Natural killer cell treated with Interleukin-12 subunit alpha and Interleukin-12 subunit beta and Interleukin-15 and Interleukin-18, amount 100 ng/mL, for 72 hours (primary cell): ENCODE results near the gene RNF41. TPM values are rescaled to one million over a fixed set of nuclear protein-coding genes. Genes with fewer than 3 reads are reported as not detected.
A peak's percentile ranks its signal among the peaks of the same experiment; 100 is the strongest.
"Not testable (repeated sequence)": the region's sequence is repeated elsewhere in the genome, so short reads cannot be mapped to it uniquely, and the experiment has no call there.

Experiments used
- ATAC-seq, 2 donors: fragments of 150-1000 bp; cut with Tn5 transposase in 1 of 2; sonication (Bioruptor Pico), chemical (Tn5 transposase) in 1 of 2; 2 replicates each; pipeline ENCODE4 v1.10.0; 2021
- DNase-seq: peaks from one replicate; pipeline ENCODE4 v3.0.0; 2022; ENCODE audit warnings: low spot score
- H3K27ac Mint-ChIP-seq, 2 donors: 1 replicate in 1 of 2; 2 replicates in 1 of 2; pipeline ENCODE4 v1.8.0; 2022; ENCODE audit warnings: mixed read lengths in 2 of 2, mild to moderate bottlenecking in 1 of 2, moderate library complexity in 1 of 2
- H3K27me3 Mint-ChIP-seq, 2 donors: 1 replicate in 1 of 2; 2 replicates in 1 of 2; pipeline ENCODE4 v1.8.0; 2022; ENCODE audit warnings: mixed read lengths in 2 of 2
- H3K36me3 Mint-ChIP-seq: one replicate; pipeline ENCODE4 v1.8.0; 2022; ENCODE audit warnings: mixed read lengths
- H3K4me1 Mint-ChIP-seq, 2 donors: 1 replicate in 1 of 2; 2 replicates in 1 of 2; pipeline ENCODE4 v1.8.0; 2022; ENCODE audit warnings: low read depth in 2 of 2, mixed read lengths in 2 of 2, mild to moderate bottlenecking in 1 of 2
- H3K4me3 Mint-ChIP-seq: one replicate; pipeline ENCODE4 v1.8.0; 2022; ENCODE audit warnings: mixed read lengths
- H3K9me3 Mint-ChIP-seq: 2 replicates; pipeline ENCODE4 v1.8.0; 2022; ENCODE audit warnings: mixed read lengths
- total RNA-seq, 2 donors: library from RNA; stranded (reverse); gene quantifications; one replicate each; pipeline ENCODE4 v1.2.3, GENCODE V29; 2022

The RNF41 gene
- total RNA-seq, 2 donors from 2014 or later = 34.1 to 48.8 TPM

DNA sequence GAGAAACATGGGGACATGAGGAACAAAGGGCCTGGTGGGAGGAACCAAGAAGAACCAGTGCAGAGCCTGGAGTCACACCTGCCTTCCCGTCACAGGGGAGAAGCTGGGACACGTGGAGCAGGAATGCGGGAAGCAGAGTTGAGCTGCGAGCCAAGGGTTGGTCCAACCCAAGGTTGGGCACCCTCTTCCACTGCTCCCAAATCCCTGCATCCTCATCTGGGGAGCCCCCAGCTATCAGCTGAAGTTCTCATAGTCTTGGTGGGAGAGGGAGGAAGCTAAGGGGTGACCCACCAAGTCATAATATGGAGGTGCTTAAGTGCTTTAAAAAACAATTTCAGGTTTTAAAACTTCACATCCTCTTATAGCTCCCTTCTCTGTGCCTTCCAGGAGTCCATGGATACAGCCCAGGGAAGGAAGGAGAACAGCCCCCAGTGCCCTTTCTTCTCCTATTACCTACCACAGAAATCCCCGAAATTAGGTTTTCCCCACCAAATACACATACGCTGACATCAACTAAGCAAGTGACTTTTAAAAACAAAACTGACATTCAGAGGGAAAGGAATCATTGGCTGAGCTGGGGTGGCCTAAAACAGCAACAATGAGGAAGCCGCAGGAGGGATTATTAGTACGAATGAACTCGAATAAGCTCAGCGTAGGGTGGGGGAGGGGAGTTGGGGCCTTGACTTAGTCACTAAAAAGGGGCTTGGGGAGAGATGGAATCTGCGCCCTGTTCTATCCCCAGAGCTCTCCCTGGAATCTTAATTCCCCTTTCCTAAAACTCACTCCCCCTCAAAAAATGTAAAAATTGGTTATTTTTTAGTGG, 59.0 kb downstream of the RNF41 start:
- ATAC-seq (no peak), DNase-seq (no peak)
- H3K9me3 Mint-ChIP-seq = no peaks in the 10 kb centered on the region
- no peak overlapping the region for H3K4me3 Mint-ChIP-seq
- H3K27me3 Mint-ChIP-seq = no peaks in the 10 kb centered on the region
- H3K27ac Mint-ChIP-seq = peak overlapping the region; percentile 39 to 98
- H3K36me3 Mint-ChIP-seq = peaks cover 39% of the 10 kb centered on the region
- H3K4me1 Mint-ChIP-seq = peaks cover 30 to 44% of the 10 kb centered on the region in 2 donors

DNA sequence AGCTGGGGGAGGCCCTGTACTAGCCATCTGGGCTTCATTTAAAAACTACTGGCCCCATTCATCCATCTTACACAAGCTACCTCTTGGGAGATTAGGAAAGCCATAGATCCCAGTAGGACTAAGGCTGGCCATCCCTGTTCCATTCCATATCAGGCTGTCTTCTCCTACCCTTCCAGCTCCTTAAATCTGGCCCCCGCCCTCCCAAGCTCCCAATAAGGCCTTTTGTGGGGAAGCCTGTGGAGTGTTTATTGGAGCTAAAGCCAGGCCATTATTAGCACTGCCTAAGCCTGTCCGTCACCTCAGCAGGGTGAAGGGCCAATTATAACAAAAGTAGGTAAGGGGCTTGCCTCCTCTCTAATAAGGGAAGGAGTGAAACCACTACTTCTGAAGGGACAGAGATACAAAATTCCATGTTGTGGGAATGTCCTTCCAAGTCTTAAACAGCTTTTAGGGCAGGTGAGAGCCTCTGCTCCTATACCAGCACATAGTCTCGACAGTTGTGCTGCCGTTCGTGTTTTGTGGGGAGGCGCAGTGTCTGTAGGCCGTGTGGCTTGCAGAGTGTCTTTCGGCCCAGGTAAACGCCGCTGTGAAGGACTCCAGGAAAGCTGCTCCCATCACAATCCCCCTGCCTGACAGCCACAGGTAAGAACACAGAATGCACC, 59.9 kb downstream of the RNF41 start:
- peak overlapping the region; percentile 100 for H3K4me3 Mint-ChIP-seq
- H3K4me1 Mint-ChIP-seq = peaks cover 37 to 46% of the 10 kb centered on the region in 2 donors
- no peak for ATAC-seq
- H3K27me3 Mint-ChIP-seq = no peaks in the 10 kb centered on the region
- peak overlapping the region; percentile 94 to 98 for H3K27ac Mint-ChIP-seq
- DNase-seq = no peak
- no peaks in the 10 kb centered on the region for H3K9me3 Mint-ChIP-seq
- peaks cover 35% of the 10 kb centered on the region for H3K36me3 Mint-ChIP-seq

DNA sequence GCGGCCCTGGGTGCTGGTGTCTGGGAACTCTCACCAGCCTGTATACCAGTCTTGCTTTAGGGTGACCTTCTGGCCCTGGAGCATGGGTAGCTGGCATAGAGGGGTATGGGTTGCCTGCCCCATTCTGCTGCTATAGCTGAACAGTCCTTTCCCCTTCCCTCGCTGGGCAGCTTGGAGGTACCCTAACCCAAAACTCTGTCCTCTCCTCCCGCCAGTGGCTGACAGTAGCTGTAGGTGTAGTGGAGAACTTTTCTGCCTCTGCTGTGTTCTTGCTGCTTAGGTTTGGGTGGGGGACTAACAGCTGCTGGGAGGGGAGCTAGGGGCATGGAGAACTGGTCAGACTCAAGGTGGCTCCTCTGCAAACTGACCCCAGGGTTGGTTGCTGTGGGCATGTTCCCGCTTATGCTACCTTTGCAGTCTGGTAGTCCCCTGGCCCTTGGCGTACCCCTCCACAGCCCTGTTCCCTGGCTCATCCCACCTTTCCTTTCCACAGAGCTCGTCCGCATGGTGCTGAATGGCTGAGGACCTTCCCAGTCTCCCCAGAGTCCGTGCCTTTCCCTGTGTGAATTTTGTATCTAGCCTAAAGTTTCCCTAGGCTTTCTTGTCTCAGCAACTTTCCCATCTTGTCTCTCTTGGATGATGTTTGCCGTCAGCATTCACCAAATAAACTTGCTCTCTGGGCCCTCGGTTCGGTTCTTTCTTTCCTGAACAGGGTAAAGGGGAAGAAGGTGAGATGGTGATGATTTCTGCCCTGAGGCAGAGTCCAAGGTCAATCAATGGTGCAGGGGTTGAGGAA, 60.6 kb downstream of the RNF41 start:
- Mint-ChIP-seq H3K27ac (peak overlapping the region; percentile 94 to 98), H3K27me3 (no peaks in the 10 kb centered on the region), H3K4me3 (peak overlapping the region; percentile 100), H3K4me1 (peaks cover 37 to 46% of the 10 kb centered on the region in 2 donors), H3K36me3 (peaks cover 35% of the 10 kb centered on the region), H3K9me3 (no peaks in the 10 kb centered on the region)
- no peak for ATAC-seq
- no peak for DNase-seq

DNA sequence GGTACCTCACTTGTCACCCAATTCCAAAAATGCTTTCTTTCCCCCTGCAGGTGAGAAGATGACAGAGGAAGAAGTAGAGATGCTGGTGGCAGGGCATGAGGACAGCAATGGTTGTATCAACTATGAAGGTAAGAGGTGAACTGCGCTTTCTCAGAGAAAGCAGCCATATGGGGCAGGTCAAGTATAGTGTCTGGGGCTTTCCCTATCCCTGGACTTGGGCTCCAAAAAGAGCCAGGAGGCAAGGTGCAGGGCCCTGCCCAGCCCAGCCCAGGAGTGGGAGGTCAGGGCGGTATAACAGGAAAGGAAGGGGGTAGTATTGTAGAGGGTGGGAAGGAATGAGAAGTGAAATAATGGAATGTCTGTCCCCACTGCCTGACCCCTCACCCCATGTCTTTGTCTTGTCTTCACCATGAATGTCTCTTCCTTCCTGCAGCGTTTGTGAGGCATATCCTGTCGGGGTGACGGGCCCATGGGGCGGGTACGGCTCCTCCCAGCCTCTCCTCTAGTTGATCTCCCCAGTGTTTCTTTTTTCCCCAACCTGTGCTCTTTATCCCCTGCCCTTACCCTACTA, 61.4 kb downstream of the RNF41 start:
- peaks cover 42 to 50% of the 10 kb centered on the region in 2 donors for H3K4me1 Mint-ChIP-seq
- H3K4me3 Mint-ChIP-seq = peak overlapping the region; percentile 100
- peak overlapping the region; percentile 94 to 98 for H3K27ac Mint-ChIP-seq

DNA sequence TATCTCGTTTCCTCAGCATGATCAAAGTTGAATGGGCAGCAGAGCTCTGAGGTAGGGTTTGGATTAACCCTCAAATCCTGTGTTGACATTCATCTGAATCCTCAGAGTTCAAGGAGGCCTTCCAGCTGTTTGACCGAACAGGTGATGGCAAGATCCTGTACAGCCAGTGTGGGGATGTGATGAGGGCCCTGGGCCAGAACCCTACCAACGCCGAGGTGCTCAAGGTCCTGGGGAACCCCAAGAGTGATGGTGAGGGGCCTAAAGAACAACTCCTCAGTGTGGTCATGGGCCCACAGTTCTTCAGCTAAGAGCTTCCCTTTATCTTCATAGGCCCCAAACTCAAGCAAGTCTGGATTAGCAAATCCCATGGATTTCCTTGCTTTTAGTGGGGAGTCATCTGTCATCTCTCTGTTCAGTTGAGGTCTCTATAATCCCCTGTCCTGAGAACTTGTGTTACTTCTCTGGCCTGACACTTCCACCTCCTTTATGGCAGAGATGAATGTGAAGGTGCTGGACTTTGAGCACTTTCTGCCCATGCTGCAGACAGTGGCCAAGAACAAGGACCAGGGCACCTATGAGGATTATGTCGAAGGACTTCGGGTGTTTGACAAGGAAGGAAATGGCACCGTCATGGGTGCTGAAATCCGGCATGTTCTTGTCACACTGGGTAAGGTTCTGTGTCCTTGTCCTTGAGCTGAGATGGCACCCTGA, 62.1 kb downstream of the RNF41 start:
- H3K4me3 Mint-ChIP-seq = peak overlapping the region; percentile 100
- H3K36me3 Mint-ChIP-seq = peaks cover 35% of the 10 kb centered on the region
- H3K27me3 Mint-ChIP-seq = no peaks in the 10 kb centered on the region
- DNase-seq = no peak
- no peaks in the 10 kb centered on the region for H3K9me3 Mint-ChIP-seq
- H3K4me1 Mint-ChIP-seq = peaks cover 42 to 52% of the 10 kb centered on the region in 2 donors
- peak overlapping the region; percentile 94 to 98 for H3K27ac Mint-ChIP-seq
- no peak for ATAC-seq

More for the DNA sequence above, 61.4 kb downstream of the RNF41 start:
- Mint-ChIP-seq H3K9me3 (no peaks in the 10 kb centered on the region), H3K27me3 (no peaks in the 10 kb centered on the region), H3K36me3 (peaks cover 35% of the 10 kb centered on the region)
- ATAC-seq (peak in 1 of 2 donors; percentile 70), DNase-seq (no peak)

DNA sequence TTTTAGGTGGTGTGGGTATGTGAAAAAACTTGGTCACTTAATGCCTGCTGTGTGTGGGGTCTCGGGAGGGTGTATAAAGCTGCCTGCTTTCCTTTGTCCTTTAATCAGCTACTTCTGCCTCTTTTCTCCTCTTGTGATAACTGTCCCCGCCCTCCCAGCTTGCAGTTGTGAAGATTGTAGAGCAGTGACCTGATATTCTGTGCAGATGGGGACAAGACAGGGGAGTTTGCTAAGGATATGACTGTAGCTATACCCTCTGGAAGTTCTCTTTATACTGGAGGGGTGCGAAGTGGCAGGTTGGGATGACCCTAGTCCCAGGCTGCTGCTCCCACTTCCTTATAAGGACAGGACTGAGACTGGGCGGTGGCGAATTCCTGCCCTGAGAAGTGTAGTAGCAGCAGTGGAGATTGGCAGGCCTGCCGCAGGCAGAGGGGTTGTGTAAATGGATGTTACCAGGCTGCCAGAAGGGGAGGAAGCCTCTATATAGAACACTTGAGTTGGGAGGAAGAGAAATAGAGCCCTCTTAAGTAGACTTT, 62.7 kb downstream of the RNF41 start:
- DNase-seq (no peak), ATAC-seq (peak in 1 of 2 donors; percentile 1)
- H3K36me3 Mint-ChIP-seq = peaks cover 35% of the 10 kb centered on the region
- peak overlapping the region; percentile 94 to 98 for H3K27ac Mint-ChIP-seq
- H3K9me3 Mint-ChIP-seq = no peaks in the 10 kb centered on the region
- no peaks in the 10 kb centered on the region for H3K27me3 Mint-ChIP-seq
- H3K4me1 Mint-ChIP-seq = peaks cover 42 to 49% of the 10 kb centered on the region in 2 donors
- H3K4me3 Mint-ChIP-seq = peak overlapping the region; percentile 100

DNA sequence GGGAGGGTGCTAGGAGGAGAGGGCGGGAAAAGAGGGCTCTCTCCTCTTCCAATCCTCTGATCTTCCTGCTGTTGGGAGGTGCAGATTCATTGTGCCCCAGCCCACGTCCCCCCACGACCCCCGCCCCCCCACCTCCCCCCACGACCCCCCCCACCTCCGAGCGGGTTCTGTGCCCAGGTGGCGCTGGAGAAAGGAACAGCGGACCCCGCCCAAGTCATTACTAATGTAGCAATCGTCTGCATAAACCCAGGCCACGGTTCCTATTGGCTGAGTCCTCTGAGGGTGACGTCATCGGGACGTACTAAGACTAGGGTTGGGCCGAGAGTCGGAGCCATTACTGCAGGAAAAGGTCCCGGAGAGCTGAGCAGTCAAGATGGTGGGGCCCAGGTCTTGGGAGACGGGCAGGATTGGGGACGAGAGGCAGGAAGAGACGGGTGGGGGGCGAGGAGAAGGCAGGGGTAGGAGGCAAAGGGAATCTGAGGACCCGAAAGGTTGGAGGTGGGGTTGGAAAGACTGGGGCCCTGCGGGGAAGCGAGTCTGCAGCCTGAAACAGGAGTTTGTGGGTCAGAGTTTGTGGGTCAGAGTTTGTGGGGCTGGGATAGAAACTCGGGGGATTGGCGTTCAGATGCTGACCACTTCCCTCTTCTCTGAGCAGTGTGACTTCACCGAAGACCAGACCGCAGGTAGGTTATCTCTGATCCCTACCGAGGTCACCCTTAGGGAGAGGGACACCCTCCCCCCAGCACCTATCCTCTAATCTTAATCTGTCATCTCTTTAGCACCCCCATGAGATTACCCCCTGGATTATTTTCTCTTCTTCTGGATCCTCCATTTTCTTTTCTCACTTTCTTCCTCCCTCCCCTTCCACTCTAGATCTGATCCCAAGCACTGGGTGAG, 63.4 kb downstream of the RNF41 start, which contains the start of gene MYL6:
MYL6 (plus strand) TSS at position 331 of the 897 bp plus-strand sequence; CDS start at position 374, 43 bp downstream.
- peak within 1 kb of the TSS; percentile 100 for H3K4me3 Mint-ChIP-seq
- H3K36me3 Mint-ChIP-seq = peaks cover 35% of the 10 kb centered on the region
- ATAC-seq (peak; percentile 91 to 95), DNase-seq (peak; percentile 94)
- peaks cover 42 to 48% of the 10 kb centered on the region in 2 donors for H3K4me1 Mint-ChIP-seq
- no peaks in the 10 kb centered on the region for H3K27me3 Mint-ChIP-seq
- no peaks in the 10 kb centered on the region for H3K9me3 Mint-ChIP-seq
- peak within 1 kb of the TSS; percentile 94 to 98 for H3K27ac Mint-ChIP-seq

DNA sequence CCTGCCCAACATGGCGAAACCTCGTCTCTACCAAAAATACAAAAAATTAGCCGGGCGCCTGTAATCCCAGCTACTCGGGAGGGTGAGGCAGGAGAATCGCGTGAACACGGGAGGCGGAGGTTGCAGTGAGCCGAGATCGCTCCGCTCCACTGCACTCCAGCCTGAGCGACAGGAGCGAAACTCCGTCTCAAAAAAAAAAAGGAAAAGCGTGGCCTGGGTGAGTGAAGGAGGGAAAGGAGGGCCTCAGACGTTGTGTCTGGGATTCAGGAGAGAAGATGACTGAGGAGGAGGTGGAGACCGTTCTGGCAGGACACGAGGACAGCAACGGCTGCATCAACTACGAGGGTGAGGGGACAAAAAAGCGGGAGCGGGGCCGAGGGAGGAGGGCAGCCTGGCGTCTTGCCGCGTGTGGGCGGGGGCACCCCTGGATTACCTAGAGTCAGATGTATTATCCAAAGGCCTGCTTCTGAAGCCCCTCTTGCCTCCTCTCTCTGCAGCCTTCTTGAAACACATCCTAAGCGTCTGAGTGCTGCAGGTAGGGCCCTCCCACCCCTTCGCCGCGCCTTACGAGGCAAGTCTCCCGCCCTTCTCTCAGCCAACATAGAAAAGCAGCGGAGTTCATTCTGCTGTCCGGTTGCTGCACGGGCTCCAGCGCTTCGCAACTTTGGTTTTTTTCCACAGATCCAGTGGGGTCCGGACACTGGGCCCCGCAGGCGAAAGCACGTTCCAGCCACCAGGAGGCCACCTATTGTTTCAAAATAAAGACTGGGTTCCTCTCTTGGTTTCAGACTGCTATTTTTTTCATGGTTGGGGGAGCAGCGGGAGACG, 64.3 kb downstream of the RNF41 start:
- Mint-ChIP-seq H3K4me1 (peaks cover 42 to 47% of the 10 kb centered on the region in 2 donors), H3K36me3 (peaks cover 35% of the 10 kb centered on the region), H3K27ac (peak overlapping the region; percentile 94 to 98), H3K4me3 (peak overlapping the region; percentile 100), H3K9me3 (no peaks in the 10 kb centered on the region), H3K27me3 (no peaks in the 10 kb centered on the region)
- peak; percentile 25 to 55 for ATAC-seq
- no peak for DNase-seq

DNA sequence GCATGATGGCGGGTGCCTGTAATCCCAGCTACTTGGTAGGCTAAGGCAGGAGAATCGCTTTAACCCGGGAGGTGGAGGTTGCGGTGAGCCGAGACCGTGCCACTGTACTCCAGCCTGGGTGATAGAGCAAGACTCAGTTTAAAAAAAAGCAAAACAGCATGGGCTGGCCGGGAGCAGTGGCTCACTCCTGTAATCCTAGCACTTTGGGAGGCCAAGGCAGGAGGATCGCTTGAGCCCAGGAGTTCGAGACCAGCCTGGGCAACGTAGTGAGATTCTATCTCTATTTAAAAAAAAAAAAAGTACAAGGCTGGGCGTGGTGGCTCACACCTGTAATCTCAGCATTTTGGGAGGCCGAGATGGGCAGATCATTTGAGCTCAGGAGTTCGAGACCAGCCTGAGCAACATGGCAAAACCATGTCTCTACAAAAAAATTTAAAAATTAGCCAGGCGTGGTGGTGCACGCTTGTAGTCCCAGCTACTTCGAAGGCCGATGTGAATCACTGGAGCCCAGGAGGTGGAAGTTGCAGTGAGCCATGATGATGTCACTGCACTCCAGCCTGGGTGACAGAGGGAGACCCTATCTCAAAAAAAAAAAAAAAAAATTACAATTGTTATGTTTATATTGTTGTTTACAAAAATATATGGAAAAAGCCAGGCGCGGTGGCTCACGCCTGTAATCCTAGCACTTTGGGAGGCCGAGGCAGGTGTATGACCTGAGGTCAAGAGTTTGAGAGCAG, 65.1 kb downstream of the RNF41 start:
- ATAC-seq, H3K9me3 Mint-ChIP-seq, DNase-seq, H3K27me3 Mint-ChIP-seq: not testable (repeated sequence)
- peak overlapping the region; percentile 100 for H3K4me3 Mint-ChIP-seq
- peak overlapping the region; percentile 94 to 98 for H3K27ac Mint-ChIP-seq
- peaks cover 45 to 50% of the 10 kb centered on the region in 2 donors for H3K4me1 Mint-ChIP-seq
- peaks cover 35% of the 10 kb centered on the region for H3K36me3 Mint-ChIP-seq

DNA sequence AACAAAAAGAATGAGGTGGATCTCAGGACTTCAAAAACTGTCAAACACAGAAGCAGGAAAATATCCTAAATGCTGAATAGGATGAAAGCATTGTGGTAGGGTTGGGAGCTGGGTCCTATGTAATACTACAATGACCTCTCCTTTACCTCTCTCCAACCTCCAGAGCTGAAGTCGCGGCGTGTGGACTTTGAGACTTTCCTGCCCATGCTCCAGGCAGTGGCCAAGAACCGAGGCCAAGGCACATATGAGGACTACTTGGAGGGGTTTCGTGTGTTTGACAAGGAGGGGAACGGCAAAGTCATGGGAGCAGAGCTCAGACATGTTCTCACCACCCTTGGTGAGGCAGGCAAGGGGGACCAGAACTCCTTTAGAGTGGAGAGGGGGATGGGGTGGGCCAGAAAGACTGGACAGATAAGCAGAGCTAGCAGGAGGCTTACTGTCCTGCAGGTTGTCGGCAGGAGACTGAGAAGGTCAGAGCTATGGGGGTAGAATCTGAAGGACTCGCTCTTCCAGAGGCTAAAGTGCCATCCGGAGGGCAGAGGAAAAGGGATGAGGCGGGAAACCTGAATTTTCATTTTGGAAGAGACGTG, 66.4 kb downstream of the RNF41 start:
- H3K36me3 Mint-ChIP-seq = peaks cover 25% of the 10 kb centered on the region
- peak overlapping the region; percentile 11 for H3K4me3 Mint-ChIP-seq
- peaks cover 43 to 47% of the 10 kb centered on the region in 2 donors for H3K4me1 Mint-ChIP-seq
- peak overlapping the region in 1 of 2 donors; percentile 76 for H3K27ac Mint-ChIP-seq
- no peaks in the 10 kb centered on the region for H3K9me3 Mint-ChIP-seq
- DNase-seq (no peak), ATAC-seq (no peak)
- no peaks in the 10 kb centered on the region for H3K27me3 Mint-ChIP-seq
